H1 (cell line): ENCODE data around the gene DENND5B. TPM values are rescaled to one million over a fixed set of nuclear protein-coding genes. Genes with fewer than 3 reads are reported as not detected.

Source experiments
- CTCF ChIA-PET: fragments of 300-600 bp; sonication (Branson Sonifier 250); formaldehyde crosslinking; loops from one replicate; lab custom pipeline; 2021; ENCODE audit not compliant: partially characterized antibody; lab: Charles Lee
- POLR2A ChIA-PET: fragments of 300-600 bp; sonication (Branson Sonifier 250); formaldehyde crosslinking; loops from one replicate; lab custom pipeline; 2021; ENCODE audit warnings: inconsistent platforms; ENCODE audit not compliant: partially characterized antibody; lab: Charles Lee
- DNase-seq, 2 experiments: peaks; one replicate each; pipeline versions ENCODE4 v3.0.0 to v3.0.0-alpha.2; 2010 to 2022; ENCODE audit warnings: low spot score in 2 of 2, low read depth in 1 of 2, mixed read lengths in 1 of 2
- FAIRE-seq: peaks from 2 replicates; lab custom pipeline; 2011; peaks lifted over from hg19 to GRCh38; lab: Jason Lieb, UNC
- H2AFZ ChIP-seq: 2 replicates; pipeline ENCODE4 v1.8.1; 2012; ENCODE audit warnings: low read length, inconsistent platforms
- H2AK5ac ChIP-seq: 2 replicates; pipeline ENCODE4 v1.6.1; 2013; ENCODE audit warnings: low read depth, low read length
- H2BK120ac ChIP-seq: replicated peaks from 2 replicates; pipeline ENCODE3; 2013; ENCODE audit warnings: low read depth, low read length, inconsistent platforms
- H2BK12ac ChIP-seq: 2 replicates; pipeline ENCODE4 v1.6.1; 2013; ENCODE audit warnings: low read depth, low read length
- H2BK15ac ChIP-seq: 2 replicates; pipeline ENCODE4 v1.6.1; 2013; ENCODE audit warnings: low read length
- H2BK20ac ChIP-seq: 2 replicates; pipeline ENCODE4 v1.6.1; 2013; ENCODE audit warnings: low read length
- H2BK5ac ChIP-seq: 2 replicates; pipeline ENCODE4 v1.6.1; 2013; ENCODE audit warnings: low read depth, low read length
- H3K14ac ChIP-seq: 2 replicates; pipeline ENCODE4 v1.6.1; 2013; ENCODE audit warnings: inconsistent platforms; ENCODE audit not compliant: insufficient read length
- H3K18ac ChIP-seq: 2 replicates; pipeline ENCODE4 v1.6.1; 2013; ENCODE audit warnings: low read length; ENCODE audit errors: extremely low read depth
- H3K23ac ChIP-seq: 2 replicates; pipeline ENCODE4 v1.6.1; 2013; ENCODE audit warnings: inconsistent platforms; ENCODE audit not compliant: insufficient read length
- H3K23me2 ChIP-seq: 2 replicates; pipeline ENCODE4 v1.6.1; 2013; ENCODE audit warnings: low read depth, low read length
- H3K27ac ChIP-seq: 2 replicates; pipeline ENCODE4 v1.6.1; 2011; ENCODE audit warnings: low read depth, low read length, inconsistent platforms
- H3K27me3 ChIP-seq, 4 experiments: replicated peaks in 1 of 4; 1 replicate in 1 of 4; 2 replicates in 3 of 4; pipeline versions ENCODE4 v1.6.1 to v1.8.1; 2011 to 2013; ENCODE audit warnings: low read length in 3 of 4, mild to moderate bottlenecking in 3 of 4, inconsistent platforms in 2 of 4, mixed read lengths in 2 of 4, moderate library complexity in 1 of 4; ENCODE audit not compliant: control insufficient read depth in 3 of 4, insufficient read depth in 3 of 4; ENCODE audit errors: extremely low read depth in 1 of 4
- H3K36me3 ChIP-seq, 4 experiments: 2 replicates each; pipeline versions ENCODE4 v1.6.1 to v1.8.1; 2011 to 2013; ENCODE audit warnings: mild to moderate bottlenecking in 4 of 4, low read length in 3 of 4, moderate library complexity in 2 of 4, control low read depth in 1 of 4, inconsistent platforms in 1 of 4; ENCODE audit not compliant: insufficient read depth in 4 of 4, control insufficient read depth in 2 of 4
- H3K4ac ChIP-seq: replicated peaks from 2 replicates; pipeline ENCODE3; 2013; ENCODE audit warnings: low read length, low read depth, mixed read lengths, inconsistent platforms; ENCODE audit not compliant: insufficient read length
- H3K4me1 ChIP-seq, 4 experiments: replicated peaks in 1 of 4; 1 replicate in 1 of 4; 2 replicates in 3 of 4; pipeline versions ENCODE4 v1.6.1 to v1.8.1; 2011 to 2013; ENCODE audit warnings: low read length in 3 of 4, inconsistent platforms in 2 of 4, mixed read lengths in 1 of 4; ENCODE audit not compliant: insufficient read depth in 4 of 4, control insufficient read depth in 3 of 4
- H3K4me2 ChIP-seq, 2 experiments: 2 replicates each; pipeline versions ENCODE4 v1.6.1 to v1.8.1; 2011 to 2013; ENCODE audit warnings: low read depth in 2 of 2, low read length in 2 of 2, control low read depth in 1 of 2, inconsistent platforms in 1 of 2, mild to moderate bottlenecking in 1 of 2; ENCODE audit not compliant: insufficient read depth in 1 of 2
- H3K4me3 ChIP-seq, 4 experiments: fragments of 200-600, 300-600 bp in 1 of 4; sonication (generic), shearing (Covaris generic), sonication (Bioruptor Twin) in 1 of 4; 2 replicates each; pipeline versions ENCODE4 v1.5.1 to v1.8.1; 2011 to 2016; ENCODE audit warnings: low read length in 4 of 4, low read depth in 3 of 4, control low read depth in 2 of 4, inconsistent platforms in 2 of 4, mild to moderate bottlenecking in 2 of 4, mixed read lengths in 1 of 4, moderate library complexity in 1 of 4; ENCODE audit not compliant: insufficient read depth in 2 of 4; ENCODE audit errors: extremely low read depth in 1 of 4
- H3K56ac ChIP-seq: replicated peaks from 2 replicates; pipeline ENCODE3; 2013; ENCODE audit warnings: low read depth, mild to moderate bottlenecking, mixed read lengths, low read length, inconsistent platforms; ENCODE audit not compliant: insufficient read length
- H3K79me1 ChIP-seq: 2 replicates; pipeline ENCODE4 v1.6.1; 2013; ENCODE audit warnings: low read depth, low read length, control low read depth
- H3K79me2 ChIP-seq, 2 experiments: 2 replicates each; pipeline versions ENCODE4 v1.6.1 to v1.8.1; 2012 to 2013; ENCODE audit warnings: low read length in 2 of 2, mild to moderate bottlenecking in 2 of 2, inconsistent platforms in 1 of 2; ENCODE audit not compliant: insufficient read depth in 2 of 2, control insufficient read depth in 1 of 2
- H3K9ac ChIP-seq, 4 experiments: replicated peaks in 1 of 4; 1 replicate in 1 of 4; 2 replicates in 3 of 4; pipeline versions ENCODE4 v1.6.1 to v1.8.1; 2011 to 2013; ENCODE audit warnings: low read depth in 3 of 4, low read length in 3 of 4, control low read depth in 2 of 4, mild to moderate bottlenecking in 2 of 4, moderate library complexity in 2 of 4, inconsistent platforms in 1 of 4; ENCODE audit errors: extremely low read depth in 1 of 4
- H3K9me3 ChIP-seq, 2 experiments: 2 replicates each; pipeline versions ENCODE4 v1.6.1 to v1.8.1; 2012 to 2013; ENCODE audit warnings: mild to moderate bottlenecking in 2 of 2, moderate library complexity in 2 of 2, control low read depth in 1 of 2, inconsistent platforms in 1 of 2, low read depth in 1 of 2, low read length in 1 of 2, mixed read lengths in 1 of 2; ENCODE audit not compliant: insufficient read depth in 2 of 2
- H4K20me1 ChIP-seq, 2 experiments: replicated peaks in 1 of 2; 2 replicates each; pipeline versions ENCODE3 to v1.8.1; 2011 to 2013; ENCODE audit warnings: inconsistent platforms in 2 of 2, low read length in 2 of 2, mild to moderate bottlenecking in 1 of 2; ENCODE audit not compliant: insufficient read depth in 2 of 2, control insufficient read depth in 1 of 2
- H4K5ac ChIP-seq: 2 replicates; pipeline ENCODE4 v1.6.1; 2013; ENCODE audit warnings: low read length, low read depth, mixed read lengths, inconsistent platforms; ENCODE audit not compliant: insufficient read length
- H4K8ac ChIP-seq: 2 replicates; pipeline ENCODE4 v1.8.0; 2013; ENCODE audit warnings: mild to moderate bottlenecking, moderate library complexity, low read length, inconsistent platforms; ENCODE audit not compliant: insufficient read depth; ENCODE audit errors: extremely low read depth
- H4K91ac ChIP-seq: replicated peaks from 2 replicates; pipeline ENCODE3; 2013; ENCODE audit warnings: low read length, mixed read lengths, inconsistent platforms; ENCODE audit not compliant: insufficient read length
- ASH2L ChIP-seq: fragments of 200-600, 300-600 bp; sonication (generic); IDR thresholded peaks from one replicate; pipeline ENCODE4 v1.7.1; 2017; ENCODE audit warnings: low read length
- ATF2 ChIP-seq: IDR thresholded peaks from 2 replicates; pipeline ENCODE4 v1.6.1; 2012; ENCODE audit warnings: low read length, inconsistent platforms
- GABPA ChIP-seq: IDR thresholded peaks from 2 replicates; pipeline ENCODE4 v1.6.1; 2011; ENCODE audit warnings: mild to moderate bottlenecking, low read length, moderate library complexity, borderline replicate concordance; ENCODE audit not compliant: insufficient read depth
- NRF1 ChIP-seq: IDR thresholded peaks from 2 replicates; pipeline ENCODE4 v1.6.1; 2011; ENCODE audit warnings: mild to moderate bottlenecking, low read depth, low read length, improper control_type of control experiment
- RAD21 ChIP-seq, 2 experiments: IDR thresholded peaks in 1 of 2; conservative IDR thresholded peaks in 1 of 2; 2 replicates each; pipeline ENCODE4 v1.6.1; 2011; ENCODE audit warnings: low read depth in 2 of 2, low read length in 2 of 2, improper control_type of control experiment in 1 of 2, inconsistent platforms in 1 of 2, mild to moderate bottlenecking in 1 of 2, moderate library complexity in 1 of 2
- SIRT6 ChIP-seq: IDR thresholded peaks from one replicate; pipeline ENCODE4 v1.7.1; 2012; ENCODE audit warnings: low read length, inconsistent platforms
- SP2 ChIP-seq: IDR thresholded peaks from 2 replicates; pipeline ENCODE4 v1.6.1; 2012; ENCODE audit warnings: mild to moderate bottlenecking, low read length, inconsistent platforms
- TAF7 ChIP-seq: optimal IDR thresholded peaks from 2 replicates; pipeline ENCODE3; 2011; ENCODE audit warnings: low read depth, mild to moderate bottlenecking, inconsistent platforms, low read length, moderate library complexity, borderline replicate concordance
- WGBS, 2 experiments: shearing (Covaris generic) in 1 of 2; methylation state at CpG; one replicate each; pipeline versions ENCODE4 v1.1.6 to v1.1.7; 2013 to 2015; ENCODE audit warnings: low lambda C conversion rate in 2 of 2, mixed read lengths in 2 of 2, inconsistent platforms in 1 of 2, low coverage in 1 of 2, missing lambda C conversion rate in 1 of 2; ENCODE audit not compliant: insufficient replicate concordance in 2 of 2, insufficient coverage in 1 of 2, insufficient read length in 1 of 2; ENCODE audit errors: extremely low coverage in 1 of 2, missing lambda C conversion rate in 1 of 2; 5-methylcytosine and 5-hydroxymethylcytosine counted together
- polyA plus RNA-seq, 7 experiments: library from polyadenylated mRNA; depleted of rRNA in 3 of 7; stranded (reverse) in 5 of 7; unstranded in 2 of 7; fragments of >200 nt in 5 of 7; fragments of 200-250 nt in 2 of 7; gene quantifications; 1 replicate in 5 of 7; 2 replicates in 1 of 7; 4 replicates in 1 of 7; pipeline versions ENCODE4 v1.2.1 to v1.2.3, GENCODE V29; 2011 to 2013; ENCODE audit warnings: missing spikeins in 2 of 7, mixed read lengths in 2 of 7
- total RNA-seq: library from RNA; stranded (reverse); fragmentation: NEBNext Ultra II Directional; extraction: Animal tissue kit (Norgen Biotek cat#: 25700); gene quantifications from 2 replicates; pipeline ENCODE4 v1.2.1, GENCODE V29; 2021

Gene DENND5B
- total and polyA plus RNA-seq, 2 of the 8 experiments (the other 6 are each of a cell fraction or from before 2014, with no cell fraction given) = 13.4 to 20.2 TPM

DNA sequence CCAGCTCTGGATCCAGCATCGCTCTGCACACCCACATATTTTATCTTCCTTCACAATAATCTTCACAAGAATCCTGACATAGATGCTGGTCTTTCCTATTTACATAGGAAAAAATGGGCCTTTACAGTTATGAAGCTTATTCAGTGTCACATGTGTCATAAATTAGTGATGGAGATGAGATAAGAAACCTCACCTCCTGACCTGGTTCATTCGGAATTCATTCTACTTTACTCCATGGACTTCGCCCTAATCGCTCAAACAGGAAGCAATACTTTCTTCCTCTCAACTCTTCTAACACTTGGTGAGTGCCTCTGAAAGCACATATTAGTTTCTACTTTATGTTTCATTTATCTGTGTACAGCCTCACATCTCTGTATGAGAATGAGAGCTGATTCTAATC lies 253.0 kb downstream of the DENND5B start:
- H3K79me2 ChIP-seq = no peaks in the 10 kb centered on the region
- ChIA-PET POLR2A (interaction anchor here (0.6 to 7.6 kb wide), 8 partner anchors 12 to 649 kb away, joined by 3 to 68 read pairs (median 8); partner anchors contain the start of gene SINHCAF), CTCF (interaction anchor here (0.6 to 2.2 kb wide), 9 partner anchors 9 to 702 kb away, joined by 3 to 6 read pairs (median 3); no protein-coding TSS in a partner anchor)
- H2BK120ac ChIP-seq = no peak overlapping the region
- no peak overlapping the region for H3K9ac ChIP-seq
- no peak overlapping the region for H3K23ac ChIP-seq
- no peak overlapping the region for H2BK12ac ChIP-seq
- no peak overlapping the region for H2BK15ac ChIP-seq
- no peak overlapping the region for H2AK5ac ChIP-seq
- H3K4me2 ChIP-seq = no peak overlapping the region
- WGBS, 2 experiments = 79% methylated on average over 4 of the region's 4 CpGs; no CpG with 5 or more reads in 1 of the 2 experiments
- H2AFZ ChIP-seq = no peak overlapping the region
- no peaks in the 10 kb centered on the region for H3K36me3 ChIP-seq
- no peak overlapping the region for H3K4ac ChIP-seq
- H3K14ac ChIP-seq = no peak overlapping the region
- no peaks in the 10 kb centered on the region for H3K27me3 ChIP-seq
- H3K18ac ChIP-seq = no peak overlapping the region
- no peak overlapping the region for H3K4me3 ChIP-seq
- no peak for DNase-seq
- no peaks in the 10 kb centered on the region for H3K23me2 ChIP-seq
- H4K5ac ChIP-seq = no peak overlapping the region
- no peak overlapping the region for H2BK20ac ChIP-seq
- H3K79me1 ChIP-seq = no peaks in the 10 kb centered on the region
- peaks cover 0 to 10% (median 5%) of the 10 kb centered on the region in 4 experiments; a peak in 4 of 7 replicates for H3K4me1 ChIP-seq
- H3K56ac ChIP-seq = no peak overlapping the region
- H4K20me1 ChIP-seq = no peaks in the 10 kb centered on the region
- H3K27ac ChIP-seq = no peak overlapping the region
- H3K9me3 ChIP-seq = no peaks in the 10 kb centered on the region
- H4K91ac ChIP-seq = no peak overlapping the region
- H4K8ac ChIP-seq = no peak overlapping the region
- no peak overlapping the region for H2BK5ac ChIP-seq
- FAIRE-seq = no peak
- TF ChIP-seq NRF1 = no peak
- no peak for TF ChIP-seq SIRT6
- TF ChIP-seq ATF2 = no peak
- no peak for TF ChIP-seq SP2
- TF ChIP-seq GABPA = no peak
- TF ChIP-seq ASH2L = no peak
- TF ChIP-seq TAF7 = no peak
- no peak for TF ChIP-seq RAD21 (IDR thresholded peaks at IDR 0.05 in 1 of 2, conservative IDR thresholded peaks at IDR 0.05 in 1 of 2; ENCODE audit: low read depth in 2 of 2, low read length in 2 of 2)
